ENCODE data around the gene DLEC1. TPM values are rescaled to one million over a fixed set of nuclear protein-coding genes. Genes with fewer than 3 reads are reported as not detected.

DLEC1 gene
- total and polyA plus RNA-seq, 2 donors (not counting 1 experiment from before 2014, with no cell fraction given): 0.52 to 2.1 TPM

GRCh38 chr3:38027466-38028465 is 11.2 kb upstream of the DLEC1 start:
- ChIA-PET POLR2A (no interaction called here), CTCF (interaction anchor here (2.0 to 2.4 kb wide), 2 partner anchors 11 to 31 kb away, joined by 7 to 8 read pairs; partner anchors contain the start of gene DLEC1)
- Histone ChIP-seq H3K9me3 (ENCODE audit: control extremely low read depth in 1 of 3, control insufficient read depth in 2 of 3, insufficient read depth in 1 of 3, low read length in 2 of 3) (peaks cover 0 to 19% (median 0%) of the 10 kb centered on the region in 3 donors), H3K79me2 (ENCODE audit: control insufficient read depth, insufficient read depth, low read length) (no peaks in the 10 kb centered on the region), H3K27ac (ENCODE audit: low read length in 2 of 2) (no peak overlapping the region), H3K36me3 (replicated peaks in 1 of 2; ENCODE audit: control extremely low read depth in 1 of 2, control insufficient read depth in 1 of 2, extremely low read depth in 1 of 2, insufficient read depth in 2 of 2, low read length in 1 of 2) (no peaks in the 10 kb centered on the region), H3K4me3 (ENCODE audit: control extremely low read depth in 1 of 5, extremely low read depth in 1 of 5, insufficient read depth in 1 of 5, low read depth in 2 of 5, low read length in 4 of 5) (no peak overlapping the region), H3K9ac (ENCODE audit: low read length) (no peak overlapping the region), H3K4me2 (replicated peaks; ENCODE audit: low read depth, low read length, poor library complexity, severe bottlenecking) (no peak overlapping the region), H3K27me3 (replicated peaks in 1 of 4; ENCODE audit: control extremely low read depth in 1 of 4, control insufficient read depth in 3 of 4, insufficient read depth in 4 of 4, low read length in 3 of 4) (peaks cover 0 to 48% (median 20%) of the 10 kb centered on the region in 4 experiments), H3K4me1 (ENCODE audit: control insufficient read depth in 2 of 2, insufficient read depth in 2 of 2, low read length in 2 of 2) (peaks cover 26 to 44% of the 10 kb centered on the region in 2 donors), H4K20me1 (ENCODE audit: control insufficient read depth, insufficient read depth, low read length, poor library complexity, severe bottlenecking) (no peaks in the 10 kb centered on the region), H2AFZ (ENCODE audit: insufficient read depth, low read depth, low read length, poor library complexity, severe bottlenecking) (no peak overlapping the region)
- 97% methylated on average over 6 of the region's 6 CpGs for WGBS (ENCODE audit: insufficient coverage)
- Mint-ChIP-seq H3K27ac (no peak overlapping the region), H3K4me3 (peak overlapping the region; percentile 69), H3K27me3 (peaks cover 28% of the 10 kb centered on the region), H3K9me3 (ENCODE audit: insufficient read depth) (no peaks in the 10 kb centered on the region), H3K4me1 (peaks cover 38% of the 10 kb centered on the region)
- no peak for ATAC-seq (ENCODE audit: low read depth)
- intact Hi-C loops (cut with micrococcal nuclease): no loop called here
- no peak for DNase-seq
- TF ChIP-seq CTCF (IDR thresholded peaks at IDR 0.05) (no peak), EZH2 (IDR thresholded peaks at IDR 0.05; ENCODE audit: borderline replicate concordance, insufficient read depth, low read depth, low read length, poor library complexity, severe bottlenecking) (no peak)

Data from B cell (primary cell).